ENCODE data around the gene CMIP. TPM values are rescaled to one million over a fixed set of nuclear protein-coding genes. Genes with fewer than 3 reads are reported as not detected.
A peak's percentile ranks its signal among the peaks of the same experiment; 100 is the strongest.
"Not testable (repeated sequence)": the region's sequence is repeated elsewhere in the genome, so short reads cannot be mapped to it uniquely, and the experiment has no call there.

The CMIP gene
- total RNA-seq, 4 donors from 2014 or later, result 15.5 to 65.9 (median 20.2) TPM

DNA sequence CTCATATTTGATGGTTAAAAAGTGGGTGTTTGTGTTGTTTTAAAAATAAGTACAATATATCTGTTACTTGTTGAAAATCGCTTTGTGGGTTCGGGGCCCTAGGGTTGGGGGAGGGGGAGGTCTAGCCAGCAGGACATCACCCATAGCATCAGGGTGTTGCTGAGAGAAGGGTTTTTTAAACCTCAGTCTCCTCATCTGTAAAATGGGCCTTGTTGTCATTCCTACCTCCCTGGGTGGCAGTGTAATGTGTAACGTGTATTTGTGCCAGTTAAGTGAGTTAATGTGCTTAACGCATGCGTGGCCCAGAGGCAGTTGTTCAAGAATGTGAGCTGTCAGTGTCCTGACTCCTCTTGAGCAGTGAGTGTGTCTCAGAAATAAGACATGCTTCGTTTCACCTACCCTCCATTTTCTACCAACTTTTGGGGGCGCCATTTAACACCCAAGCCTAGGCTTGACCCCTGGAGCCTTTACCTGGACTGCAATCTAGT is 129.0 kb downstream of the CMIP start:
- Histone ChIP-seq H3K4me3 (replicated peaks in 1 of 3) (no peak overlapping the region), H3K4me1 (peaks cover 0 to 2% of the 10 kb centered on the region in 2 donors), H3K27ac (no peak overlapping the region), H3K9me3 (no peaks in the 10 kb centered on the region), H3K36me3 (no peaks in the 10 kb centered on the region), H3K27me3 (no peaks in the 10 kb centered on the region)
- DNase-seq, result no peak
- no peak for TF ChIP-seq POLR2A (IDR thresholded peaks at IDR 0.05)
- TF ChIP-seq, protein P1, sequence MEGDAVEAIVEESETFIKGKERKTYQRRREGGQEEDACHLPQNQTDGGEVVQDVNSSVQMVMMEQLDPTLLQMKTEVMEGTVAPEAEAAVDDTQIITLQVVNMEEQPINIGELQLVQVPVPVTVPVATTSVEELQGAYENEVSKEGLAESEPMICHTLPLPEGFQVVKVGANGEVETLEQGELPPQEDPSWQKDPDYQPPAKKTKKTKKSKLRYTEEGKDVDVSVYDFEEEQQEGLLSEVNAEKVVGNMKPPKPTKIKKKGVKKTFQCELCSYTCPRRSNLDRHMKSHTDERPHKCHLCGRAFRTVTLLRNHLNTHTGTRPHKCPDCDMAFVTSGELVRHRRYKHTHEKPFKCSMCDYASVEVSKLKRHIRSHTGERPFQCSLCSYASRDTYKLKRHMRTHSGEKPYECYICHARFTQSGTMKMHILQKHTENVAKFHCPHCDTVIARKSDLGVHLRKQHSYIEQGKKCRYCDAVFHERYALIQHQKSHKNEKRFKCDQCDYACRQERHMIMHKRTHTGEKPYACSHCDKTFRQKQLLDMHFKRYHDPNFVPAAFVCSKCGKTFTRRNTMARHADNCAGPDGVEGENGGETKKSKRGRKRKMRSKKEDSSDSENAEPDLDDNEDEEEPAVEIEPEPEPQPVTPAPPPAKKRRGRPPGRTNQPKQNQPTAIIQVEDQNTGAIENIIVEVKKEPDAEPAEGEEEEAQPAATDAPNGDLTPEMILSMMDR (IDR thresholded peaks at IDR 0.05), result no peak
- intact Hi-C loops (cut with DNase I), result no loop called here
- 94% methylated on average over 7 of the region's 7 CpGs for WGBS, 2 donors

DNA sequence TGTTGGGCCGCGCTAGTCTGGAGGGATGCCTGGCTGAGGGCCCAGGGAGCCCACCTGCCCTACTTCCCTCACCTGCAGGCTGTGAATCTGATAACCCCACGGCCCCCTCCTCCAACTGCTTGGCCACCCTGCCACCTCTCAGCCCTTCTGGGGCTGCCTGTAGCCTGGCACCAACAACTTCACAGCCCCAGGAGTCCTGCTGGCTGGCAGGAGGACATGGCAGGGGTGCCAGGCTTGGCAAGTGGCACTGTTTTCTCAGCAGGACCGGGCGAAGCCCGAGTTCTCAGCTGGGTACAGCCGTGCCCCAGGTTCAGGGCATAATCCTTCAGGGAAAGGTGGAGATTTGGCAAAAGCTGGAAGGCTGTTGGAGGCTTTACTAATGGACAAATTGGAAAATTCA is 129.6 kb downstream of the CMIP start:
- intact Hi-C loops (cut with DNase I), result no loop called here
- Histone ChIP-seq H3K27ac (no peak overlapping the region), H3K4me1 (no peaks in the 10 kb centered on the region), H3K36me3 (no peaks in the 10 kb centered on the region), H3K9me3 (no peaks in the 10 kb centered on the region), H3K27me3 (no peaks in the 10 kb centered on the region), H3K4me3 (replicated peaks in 1 of 3) (no peak overlapping the region)
- no peak for TF ChIP-seq POLR2A (IDR thresholded peaks at IDR 0.05)
- TF ChIP-seq, protein P1 (IDR thresholded peaks at IDR 0.05), result no peak
- DNase-seq, result peak in 1 of 2 donors; percentile 45
- 65 to 69% methylated on average over 7 of the region's 7 CpGs for WGBS, 2 donors

DNA sequence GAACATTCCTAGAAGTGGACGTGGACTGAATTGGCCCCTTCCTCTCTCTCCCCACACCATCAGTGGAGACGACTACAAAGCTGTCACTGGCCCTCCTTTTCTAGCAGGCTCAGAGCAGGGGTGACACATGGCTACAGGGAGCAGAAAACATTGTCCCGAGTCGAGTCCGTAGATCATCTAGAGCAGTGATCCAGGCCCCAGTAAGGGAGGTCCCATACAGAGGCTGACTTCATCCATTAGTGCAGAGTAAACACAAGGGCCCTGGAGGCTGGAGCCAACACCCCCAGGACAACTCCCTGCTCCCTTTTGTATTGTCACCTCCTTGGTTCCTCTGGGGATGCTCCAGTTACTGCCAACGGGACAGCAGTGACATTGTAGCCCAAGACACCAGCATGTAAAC is 130.7 kb downstream of the CMIP start:
- Histone ChIP-seq H3K4me3 (replicated peaks in 1 of 3) (no peak overlapping the region), H3K27me3 (no peaks in the 10 kb centered on the region), H3K27ac (no peak overlapping the region), H3K36me3 (no peaks in the 10 kb centered on the region), H3K4me1 (no peaks in the 10 kb centered on the region), H3K9me3 (no peaks in the 10 kb centered on the region)
- TF ChIP-seq POLR2A (IDR thresholded peaks at IDR 0.05), result no peak
- TF ChIP-seq, protein P1 (IDR thresholded peaks at IDR 0.05), result no peak
- 93 to 94% methylated on average over 6 of the region's 6 CpGs for WGBS, 2 donors
- no peak for DNase-seq
- intact Hi-C loops (cut with DNase I), result no loop called here

DNA sequence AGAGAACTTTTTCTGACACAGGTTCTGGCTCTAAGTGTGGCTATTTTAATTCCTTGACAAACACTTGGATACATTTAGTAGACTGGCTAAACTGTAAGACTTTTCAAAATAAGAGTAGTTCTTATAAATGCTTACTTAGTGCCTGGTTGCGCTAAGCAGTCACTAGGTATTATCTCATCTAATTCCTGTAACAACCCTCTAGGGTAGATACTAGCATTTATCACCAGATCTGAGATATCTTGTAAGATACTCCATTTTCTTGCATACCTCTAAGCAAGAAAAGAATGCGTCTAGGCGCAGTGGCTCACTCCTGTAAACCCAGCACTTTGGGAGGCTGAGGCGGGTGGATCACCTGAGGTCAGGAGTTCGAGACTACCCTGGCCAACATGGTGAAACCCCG is 131.2 kb downstream of the CMIP start:
- no peak overlapping the region for H3K27ac ChIP-seq
- 98 to 100% methylated on average over 6 of the region's 6 CpGs for WGBS, 2 donors
- no peak overlapping the region for H3K4me3 ChIP-seq (replicated peaks in 1 of 3)
- H3K36me3 ChIP-seq, result no peaks in the 10 kb centered on the region
- no peaks in the 10 kb centered on the region for H3K4me1 ChIP-seq
- intact Hi-C loops (cut with DNase I), result no loop called here
- no peaks in the 10 kb centered on the region for H3K9me3 ChIP-seq
- DNase-seq, result no peak
- TF ChIP-seq POLR2A (IDR thresholded peaks at IDR 0.05), result no peak
- TF ChIP-seq, protein P1 (IDR thresholded peaks at IDR 0.05), result no peak
- no peaks in the 10 kb centered on the region for H3K27me3 ChIP-seq

DNA sequence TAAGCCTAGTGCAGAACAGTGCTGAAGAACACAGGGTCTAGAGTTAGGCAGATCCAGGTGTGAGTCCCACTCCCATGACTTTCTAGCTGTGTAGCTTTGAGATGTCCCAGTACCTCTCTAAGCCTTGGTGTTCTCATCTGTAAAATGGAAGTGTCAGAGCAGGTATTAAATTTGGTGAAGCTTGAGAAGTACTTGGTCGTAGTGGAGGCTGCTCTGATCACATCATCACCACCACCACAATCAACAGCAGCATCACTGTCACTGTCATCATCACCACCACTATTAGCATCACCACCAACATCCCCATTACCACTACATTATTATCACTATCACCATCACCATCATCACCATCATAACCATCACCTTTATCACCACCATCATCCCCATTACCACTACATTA is 132.1 kb downstream of the CMIP start:
- Histone ChIP-seq H3K4me3 (replicated peaks in 1 of 3) (no peak overlapping the region), H3K9me3 (no peaks in the 10 kb centered on the region), H3K4me1 (no peaks in the 10 kb centered on the region), H3K27me3 (no peaks in the 10 kb centered on the region), H3K27ac (no peak overlapping the region), H3K36me3 (no peaks in the 10 kb centered on the region)
- WGBS, 2 donors, result 82 to 83% methylated on average over 1 of the region's 1 CpG
- DNase-seq, result no peak
- no peak for TF ChIP-seq POLR2A (IDR thresholded peaks at IDR 0.05)
- TF ChIP-seq, protein P1 (IDR thresholded peaks at IDR 0.05), result no peak
- intact Hi-C loops (cut with DNase I), result no loop called here

DNA sequence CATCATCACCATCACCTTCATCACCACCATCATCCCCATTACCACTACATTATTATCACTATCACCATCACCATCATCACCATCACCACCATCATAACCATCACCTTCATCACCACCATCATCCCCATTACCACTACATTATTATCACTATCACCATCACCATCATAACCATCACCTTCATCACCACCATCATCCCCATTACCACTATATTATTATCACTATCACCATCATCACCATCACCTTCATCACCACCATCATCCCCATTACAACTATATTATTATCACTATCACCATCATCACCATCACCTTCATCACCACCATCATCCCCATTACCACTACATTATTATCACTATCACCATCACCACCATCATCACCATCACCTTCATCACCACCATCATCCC is 132.7 kb downstream of the CMIP start:
- H3K4me1 ChIP-seq; H3K36me3 ChIP-seq; H3K27me3 ChIP-seq; DNase-seq; intact Hi-C loops (cut with DNase I); H3K9me3 ChIP-seq; H3K4me3 ChIP-seq (replicated peaks in 1 of 3); H3K27ac ChIP-seq: not testable (repeated sequence)

Measured in thyroid gland (tissue), 4 donors.